Measurements from ENCODE around the gene ZNF319.

Gene ZNF319

DNA sequence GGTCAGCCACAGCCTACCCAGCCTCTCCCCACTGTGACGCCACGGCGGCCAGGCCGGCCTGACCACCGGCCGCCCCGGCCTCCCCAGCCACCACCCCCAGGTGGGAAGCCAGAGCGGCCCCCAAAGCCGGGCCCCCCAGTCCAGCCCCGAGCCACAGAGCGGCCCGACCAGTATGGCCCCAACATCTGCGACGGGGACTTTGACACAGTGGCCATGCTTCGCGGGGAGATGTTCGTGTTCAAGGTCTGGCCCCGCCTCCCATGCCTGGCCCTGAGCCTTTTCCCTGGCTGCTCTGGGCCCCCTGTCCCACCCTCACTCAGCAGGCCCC is 41.1 kb upstream of the ZNF319 start:
- no peak for TF ChIP-seq CTCF (IDR thresholded peaks at IDR 0.05; ENCODE audit: insufficient read depth, low read depth, low read length, missing control alignments)
- no peak for DNase-seq (ENCODE audit: low read depth)
- no peak overlapping the region for H3K4me3 ChIP-seq (ENCODE audit: low read depth, low read length)

DNA sequence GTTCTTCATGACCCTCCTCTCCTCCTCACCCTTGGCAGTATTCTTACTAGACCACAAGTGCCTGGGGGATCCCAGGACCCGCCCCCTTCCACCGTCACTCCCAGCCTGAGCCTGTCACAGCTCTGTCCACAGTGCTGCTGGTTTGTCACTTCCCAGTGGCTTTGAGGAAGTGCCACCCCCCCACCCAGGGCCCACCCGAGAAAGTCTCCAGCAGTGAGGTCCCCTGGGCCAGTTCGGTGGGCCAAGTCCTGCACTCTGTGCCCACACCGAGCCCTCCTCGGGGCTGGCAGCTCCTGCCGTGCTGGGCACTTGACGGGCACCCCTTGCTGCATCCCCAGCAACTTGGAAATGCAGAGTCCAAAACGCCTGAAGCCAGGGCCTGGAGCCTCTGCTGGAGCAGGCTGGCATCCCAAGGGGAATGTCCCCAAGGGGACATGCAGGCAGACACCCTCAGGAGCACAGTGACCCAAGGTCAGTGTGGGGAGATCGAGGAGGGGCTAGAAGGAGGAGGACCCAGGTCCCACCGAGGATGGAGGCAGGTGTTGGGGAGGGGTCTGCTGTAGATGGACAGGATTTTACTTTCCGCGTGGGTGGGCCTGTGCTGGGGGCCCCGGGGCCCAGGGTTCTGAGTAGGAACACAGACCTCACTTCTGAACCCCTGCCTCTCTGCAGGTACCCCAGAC is 40.6 kb upstream of the ZNF319 start:
- no peak for DNase-seq (ENCODE audit: low read depth)
- TF ChIP-seq CTCF (IDR thresholded peaks at IDR 0.05; ENCODE audit: insufficient read depth, low read depth, low read length, missing control alignments), result no peak
- H3K4me3 ChIP-seq (ENCODE audit: low read depth, low read length), result no peak overlapping the region

- TF ChIP-seq CTCF (IDR thresholded peaks at IDR 0.05; ENCODE audit: insufficient read depth, low read depth, low read length, missing control alignments), result no peak
Measured at GRCh38 chr16:58040496-58040846, 40.0 kb upstream of the ZNF319 start.

GRCh38 chr16:58039829-58040495 is 39.5 kb upstream of the ZNF319 start:
- TF ChIP-seq CTCF (IDR thresholded peaks at IDR 0.05; ENCODE audit: insufficient read depth, low read depth, low read length, missing control alignments), result no peak
- no peak for DNase-seq (ENCODE audit: low read depth)
- H3K4me3 ChIP-seq (ENCODE audit: low read depth, low read length), result no peak overlapping the region

More at GRCh38 chr16:58040496-58040846, 40.0 kb upstream of the ZNF319 start:
- H3K4me3 ChIP-seq (ENCODE audit: low read depth, low read length), result no peak overlapping the region
- DNase-seq (ENCODE audit: low read depth), result no peak

- no peak for TF ChIP-seq CTCF (IDR thresholded peaks at IDR 0.05; ENCODE audit: insufficient read depth, low read depth, low read length, missing control alignments)
- no peak overlapping the region for H3K4me3 ChIP-seq (ENCODE audit: low read depth, low read length)
- DNase-seq (ENCODE audit: low read depth), result no peak
Measured at GRCh38 chr16:58038219-58038641, 37.8 kb upstream of the ZNF319 start.

DNA sequence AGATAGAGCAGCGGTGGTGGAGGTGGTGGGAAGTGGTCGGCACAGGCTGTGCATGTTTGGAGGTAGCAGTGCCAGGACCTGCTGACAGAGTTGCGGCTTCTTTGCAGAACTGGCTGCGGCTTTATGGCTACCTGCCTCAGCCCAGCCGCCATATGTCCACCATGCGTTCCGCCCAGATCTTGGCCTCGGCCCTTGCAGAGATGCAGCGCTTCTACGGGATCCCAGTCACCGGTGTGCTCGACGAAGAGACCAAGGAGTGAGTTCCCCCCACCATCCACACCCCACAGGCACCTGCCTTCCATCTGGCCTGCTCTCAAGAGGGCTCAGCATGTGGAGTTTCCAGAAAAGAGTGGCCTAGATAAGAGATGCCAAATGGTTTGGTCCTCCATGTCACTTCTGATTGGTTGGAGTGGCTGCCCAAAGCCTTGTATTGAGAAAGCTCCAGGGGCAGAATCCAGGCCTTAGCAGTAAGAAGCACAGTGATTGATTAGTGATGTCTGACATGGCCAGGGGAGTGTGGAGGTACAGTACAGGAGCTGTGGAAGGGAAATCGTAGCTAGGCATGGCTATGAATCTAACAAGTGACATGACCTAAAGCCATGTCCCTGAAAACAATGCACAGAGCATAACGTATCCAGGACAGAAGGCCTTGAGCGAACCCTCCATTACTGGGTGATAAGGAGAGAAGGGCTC is 37.0 kb upstream of the ZNF319 start:
- DNase-seq (ENCODE audit: low read depth), result no peak
- H3K4me3 ChIP-seq (ENCODE audit: low read depth, low read length), result no peak overlapping the region
- no peak for TF ChIP-seq CTCF (IDR thresholded peaks at IDR 0.05; ENCODE audit: insufficient read depth, low read depth, low read length, missing control alignments)
